DMS 273 treated with DMSO at 0.1 percent for 48 hours (cell line): ENCODE results near the gene EIF4B.

Source experiments
- DNase-seq: peaks from one replicate; lab custom pipeline; 2025; lab: John Stamatoyannopoulos, UW

The EIF4B gene

GRCh38 chr12:53068811-53069585, 62.7 kb downstream of the EIF4B start:
- DNase-seq: no peak

- DNase-seq: no peak
These were observed 63.6 kb downstream of the EIF4B start for GRCh38 chr12:53069621-53070410.

- no peak for DNase-seq
These were observed 64.7 kb downstream of the EIF4B start for GRCh38 chr12:53070877-53071492.

GRCh38 chr12:53071591-53072551, 65.6 kb downstream of the EIF4B start:
- DNase-seq: no peak

- DNase-seq: no peak
These were observed 67.6 kb downstream of the EIF4B start for GRCh38 chr12:53073881-53074280.

- DNase-seq: no peak
These were observed 68.2 kb downstream of the EIF4B start for GRCh38 chr12:53074283-53074998.

DNA sequence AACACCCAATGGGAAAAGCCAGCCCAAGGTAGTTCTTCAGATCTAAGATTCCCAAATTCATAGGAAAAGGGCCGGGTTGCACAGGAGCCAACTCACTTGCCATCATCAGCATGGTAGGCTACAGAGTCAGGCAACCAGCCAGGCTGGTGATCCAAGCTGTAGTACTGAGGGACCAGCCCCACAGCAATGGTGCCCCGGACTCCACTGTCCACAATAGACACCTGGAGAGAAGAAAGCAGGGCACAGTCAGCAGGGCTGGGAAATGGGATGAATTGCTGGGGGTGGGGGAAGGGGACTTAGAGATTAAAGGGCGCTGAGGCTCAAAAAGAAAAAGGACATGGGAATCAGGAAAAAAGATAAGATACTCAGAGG, 68.7 kb downstream of the EIF4B start:
- no peak for DNase-seq

- DNase-seq: no peak
These were observed 70.2 kb downstream of the EIF4B start for GRCh38 chr12:53076461-53076860.

DNA sequence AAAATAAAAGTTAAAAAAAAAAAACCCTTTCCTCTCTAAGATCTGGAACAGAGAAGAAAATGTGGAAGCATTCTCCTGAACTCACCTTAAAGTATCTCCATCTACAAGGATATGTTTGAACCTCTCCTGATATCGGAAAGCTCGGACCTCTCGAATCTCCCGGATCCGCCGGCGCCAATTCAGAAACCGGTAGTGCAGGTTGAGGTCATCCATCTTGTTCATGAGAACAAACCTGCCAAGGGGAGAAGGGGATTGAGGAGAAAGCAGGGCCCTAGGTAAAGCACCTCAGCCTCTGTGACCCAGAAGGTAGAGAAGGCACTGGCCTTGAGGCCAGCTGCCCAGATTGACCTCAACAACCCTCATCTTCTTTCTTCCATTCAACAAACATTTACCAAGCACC, 70.8 kb downstream of the EIF4B start:
- no peak for DNase-seq

DNA sequence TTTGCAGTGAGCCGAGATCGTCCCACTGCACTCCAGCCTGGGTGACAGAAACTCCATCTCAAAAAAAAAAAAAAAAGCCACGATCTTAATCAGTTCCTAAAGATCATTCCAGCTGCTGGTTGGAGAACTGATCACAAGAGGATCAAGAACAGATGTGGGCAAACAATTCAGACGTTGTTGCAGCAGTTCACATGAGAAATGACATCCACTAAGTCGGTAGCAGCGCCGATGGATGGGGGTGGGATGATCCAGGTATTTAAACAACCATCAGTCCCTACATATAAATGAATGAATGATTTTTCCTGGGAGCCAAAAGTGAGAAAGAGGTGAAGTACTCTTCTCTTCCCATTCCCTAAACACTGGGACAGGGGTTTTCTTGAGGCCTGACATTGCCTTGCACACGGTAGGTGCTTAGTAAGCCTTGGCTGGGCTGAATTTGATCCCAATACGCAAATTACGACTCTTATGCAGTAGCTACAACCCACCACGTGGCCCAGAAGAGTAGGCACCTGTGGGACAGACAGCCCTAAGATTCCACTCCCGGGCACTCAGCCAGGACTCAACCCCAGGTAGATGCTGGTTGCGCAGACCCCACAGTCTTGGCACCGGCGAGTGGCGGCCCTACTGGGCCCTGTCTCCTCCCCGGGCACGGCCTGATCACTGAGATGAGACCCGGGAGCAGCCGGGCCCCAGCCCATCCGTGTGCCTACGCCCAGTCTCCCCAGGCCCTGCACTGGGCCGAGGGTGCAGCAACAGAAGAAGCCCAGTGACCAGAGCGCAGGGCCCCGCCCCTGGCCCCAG, 72.4 kb downstream of the EIF4B start:
- DNase-seq: no peak

- DNase-seq: peak; percentile 83
These were observed 73.2 kb downstream of the EIF4B start, which contains the start of gene SPRYD3 for GRCh38 chr12:53079226-53080117. Gene SPRYD3, minus strand, starts transcription at chr12:53079390. Its CDS starts 57 bp downstream, at chr12:53079333.

DNA sequence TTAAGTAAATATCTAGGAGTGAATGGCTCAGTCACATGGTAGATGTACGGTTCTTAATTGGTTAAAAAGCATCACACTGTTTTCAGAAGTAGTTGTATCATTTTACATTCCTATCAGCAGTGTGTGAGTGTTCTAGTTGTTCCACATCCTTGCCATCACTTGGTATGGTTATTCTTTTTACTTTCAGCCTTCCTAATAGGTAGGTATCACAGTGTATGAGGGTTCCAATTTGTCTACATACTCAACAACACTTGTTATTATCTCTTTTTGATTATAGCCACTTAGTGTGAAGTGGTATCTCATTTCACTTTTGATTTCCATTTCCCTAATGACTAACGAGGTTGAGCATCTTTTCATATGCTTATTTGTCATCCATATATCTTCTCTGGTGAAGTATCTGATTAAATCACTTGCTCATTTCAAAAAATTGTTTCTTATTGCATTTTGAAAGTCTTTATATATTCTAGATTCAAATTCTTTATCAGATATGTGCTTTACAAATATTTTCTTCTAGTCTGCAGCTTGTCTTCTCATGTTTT, 76.5 kb downstream of the EIF4B start:
- no peak for DNase-seq

DNA sequence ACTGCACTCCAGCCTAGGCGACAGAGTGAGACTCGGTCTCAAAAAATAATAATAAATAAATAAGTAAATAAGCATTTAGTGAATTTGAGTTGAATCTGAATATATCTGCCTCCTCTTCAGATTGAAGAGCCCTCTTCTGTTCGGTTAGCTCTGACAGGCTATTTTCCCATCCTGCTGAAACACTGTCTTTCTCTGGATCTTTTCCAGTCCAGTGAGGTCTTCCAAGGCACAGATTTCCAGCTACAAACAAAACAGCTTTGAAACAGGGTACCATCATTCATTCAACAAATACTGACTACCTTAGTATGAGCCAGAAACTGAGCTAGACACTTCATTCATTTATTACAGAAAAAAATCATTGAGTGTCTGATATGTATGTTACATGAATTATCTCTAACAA, 80.1 kb downstream of the EIF4B start:
- DNase-seq: no peak

DNA sequence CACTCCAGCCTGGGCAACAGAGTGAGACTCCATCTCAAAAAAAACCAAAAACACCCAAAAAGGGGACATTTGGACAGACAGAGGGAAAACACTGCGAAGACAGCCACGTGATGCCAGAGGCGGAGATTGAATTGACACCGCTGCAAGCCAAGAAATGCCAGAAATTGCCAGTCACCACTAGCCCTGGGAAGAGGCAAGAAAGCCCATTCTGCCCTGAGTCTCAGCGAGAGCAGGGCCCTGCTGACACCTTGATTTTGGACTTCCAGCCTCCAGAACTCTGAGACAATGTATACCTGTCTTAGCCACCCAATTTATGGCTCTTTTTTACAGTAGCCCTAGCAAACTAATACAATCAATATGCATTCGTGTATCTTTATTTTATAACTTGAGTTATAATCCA, 83.8 kb downstream of the EIF4B start:
- DNase-seq: no peak

- no peak for DNase-seq
These were observed 84.3 kb downstream of the EIF4B start for GRCh38 chr12:53090554-53090953.

DNA sequence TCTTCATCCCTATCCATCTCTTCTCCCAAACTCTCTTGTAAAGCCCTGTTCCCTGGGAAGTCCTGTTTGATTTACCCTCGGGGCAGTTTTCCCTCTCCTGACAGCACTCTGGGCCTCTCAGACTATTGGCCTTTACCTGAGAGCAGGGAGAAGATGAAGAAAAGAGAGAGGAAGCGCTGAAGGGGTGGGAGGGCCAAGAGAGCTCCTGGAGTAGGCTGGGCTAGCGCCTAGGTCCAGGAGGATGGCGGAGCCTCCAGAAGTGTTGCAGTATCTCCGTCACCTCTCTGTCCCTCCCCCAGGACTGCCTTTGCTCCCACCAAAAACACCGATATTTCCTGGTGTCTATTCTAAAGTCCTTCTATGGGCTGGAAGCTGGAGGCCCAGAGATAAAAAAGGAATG, 85.5 kb downstream of the EIF4B start:
- no peak for DNase-seq
